Pons (tissue), 1 donor: ENCODE results near the gene MKKS.
"Not testable (repeated sequence)": the region's sequence is repeated elsewhere in the genome, so short reads cannot be mapped to it uniquely, and the experiment has no call there.

Experiments
- DNase-seq: peaks from one replicate; pipeline ENCODE4 v3.0.0-alpha.2; 2016; ENCODE audit warnings: low spot score

MKKS gene

GRCh38 chr20:10448270-10449156, 14.5 kb upstream of the MKKS start:
- DNase-seq, result no peak

DNA sequence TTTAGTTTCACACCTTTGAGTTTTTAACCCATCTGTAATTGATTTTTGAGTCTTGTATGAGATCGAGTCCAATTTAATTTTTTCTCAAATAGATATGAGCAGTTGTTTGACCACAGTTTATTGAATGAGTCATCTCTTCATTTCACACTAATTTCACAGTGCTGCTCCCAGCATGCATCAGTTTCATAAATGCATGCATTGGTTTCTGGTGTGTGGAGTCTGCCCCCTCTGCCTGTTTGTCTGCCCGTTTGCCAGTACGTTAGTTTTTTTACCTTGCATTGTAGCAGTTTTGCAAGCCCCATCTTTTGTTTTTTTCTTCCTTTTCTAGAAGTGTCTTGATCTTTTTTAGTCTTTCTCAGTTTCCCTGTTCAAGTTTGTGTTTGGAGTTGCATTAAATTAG, 13.0 kb upstream of the MKKS start:
- DNase-seq, result no peak

- DNase-seq, result no peak
Measured at GRCh38 chr20:10445758-10446157, 11.7 kb upstream of the MKKS start.

- no peak for DNase-seq
Measured at GRCh38 chr20:10443936-10444335, 9.9 kb upstream of the MKKS start.

DNA sequence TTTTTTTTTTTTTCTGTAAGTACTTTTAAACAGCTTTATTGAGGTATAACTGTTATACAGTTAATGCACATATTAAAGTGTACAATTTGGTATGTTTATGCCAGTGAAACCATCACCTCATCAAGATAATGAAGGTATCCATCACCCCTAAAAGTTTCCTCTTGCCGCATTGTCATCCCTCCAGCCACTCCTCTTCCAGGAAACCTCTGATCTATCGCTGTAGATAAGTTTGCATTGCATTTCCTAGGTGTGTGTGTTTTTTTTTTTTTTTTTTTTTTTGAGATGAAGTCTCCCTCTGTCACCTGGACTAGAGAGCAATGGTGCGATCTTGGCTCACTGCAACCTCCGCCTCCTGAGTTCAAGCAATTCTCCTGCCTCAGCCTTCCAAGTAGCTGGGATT, 4.2 kb upstream of the MKKS start:
- DNase-seq, result no peak

- DNase-seq, result no peak
Measured at GRCh38 chr20:10436053-10436699, 2.2 kb upstream of the MKKS start.

DNA sequence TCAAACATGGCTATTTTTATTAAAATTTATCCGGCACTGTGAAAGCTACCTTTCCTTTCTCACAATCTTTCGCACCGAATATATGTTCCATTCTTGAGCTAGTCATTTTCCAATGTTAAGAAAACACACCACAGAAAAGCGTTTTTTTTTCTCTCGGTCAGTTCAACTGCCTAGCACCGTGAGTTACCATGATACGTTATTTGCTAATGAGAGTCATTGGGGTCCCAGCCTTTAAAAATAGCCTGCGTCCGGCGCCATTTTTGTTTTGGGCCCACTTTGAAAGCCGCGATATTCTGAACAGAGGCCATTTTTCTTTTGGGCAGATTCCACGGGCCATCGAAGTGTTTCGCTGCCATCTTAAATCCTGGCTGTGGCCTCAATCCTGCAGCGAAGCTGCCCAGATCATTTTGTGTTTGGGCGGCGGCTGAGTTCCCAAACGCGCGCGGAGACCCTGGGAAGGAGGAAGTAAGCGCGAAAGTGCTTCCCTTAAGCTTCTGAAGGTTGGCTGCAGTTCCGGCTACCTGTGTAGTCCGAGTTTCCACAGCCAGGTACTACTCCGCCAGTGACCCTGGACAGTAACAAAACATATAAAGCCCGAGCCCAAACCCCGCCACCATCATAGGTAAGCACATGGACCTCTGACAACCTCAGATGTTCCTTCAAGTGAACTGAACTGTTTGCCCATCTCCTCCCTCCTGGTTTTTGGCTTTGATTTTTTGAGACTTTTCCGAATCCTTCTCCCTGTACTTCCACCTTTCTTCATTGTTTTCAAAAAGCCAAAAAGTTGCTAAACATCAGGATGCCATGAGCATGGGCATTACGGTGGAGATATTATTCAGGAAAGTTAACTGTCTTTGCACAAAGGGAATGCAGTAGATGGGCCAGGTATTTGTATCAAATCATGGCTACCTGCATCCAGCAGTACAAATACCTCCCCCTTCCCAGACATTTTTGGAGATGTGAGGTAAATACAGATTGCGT, 1.1 kb upstream of the MKKS start, which contains the start of gene SLX4IP:
Gene SLX4IP, plus strand, starts transcription at position 474 of the 981 bp plus-strand sequence. CDS start 22,900 bp downstream, outside the sequence.
- DNase-seq, result peak; percentile 98

DNA sequence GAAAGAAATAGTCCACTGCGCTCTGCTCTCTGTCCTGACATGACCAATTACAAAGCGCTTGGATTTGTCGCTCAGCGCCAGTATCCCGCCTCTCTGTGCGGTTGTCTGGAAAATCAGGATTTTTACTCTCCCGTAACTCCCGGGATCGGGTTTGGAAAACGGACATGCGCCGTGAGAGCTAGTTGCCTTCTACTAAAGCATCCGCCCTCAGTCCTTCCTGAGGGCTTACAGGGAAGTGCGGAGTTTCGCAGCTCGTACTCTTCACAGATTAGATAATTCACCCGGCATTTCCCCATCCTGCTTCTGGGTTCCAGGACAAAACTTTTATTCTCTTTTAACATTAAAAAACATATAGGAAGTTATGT, 427 bp upstream of the MKKS start:
- peak; percentile 100 for DNase-seq

- DNase-seq, result peak; percentile 20
Measured at GRCh38 chr20:10433014-10433622, 904 bp downstream of the MKKS start.

GRCh38 chr20:10432079-10432478, 1.9 kb downstream of the MKKS start:
- DNase-seq, result no peak

- no peak for DNase-seq
Measured at GRCh38 chr20:10430704-10431103, 3.3 kb downstream of the MKKS start.

- DNase-seq, result no peak
Measured at GRCh38 chr20:10430000-10430466, 4.0 kb downstream of the MKKS start.

- DNase-seq, result no peak
Measured at GRCh38 chr20:10429443-10429981, 4.5 kb downstream of the MKKS start.

DNA sequence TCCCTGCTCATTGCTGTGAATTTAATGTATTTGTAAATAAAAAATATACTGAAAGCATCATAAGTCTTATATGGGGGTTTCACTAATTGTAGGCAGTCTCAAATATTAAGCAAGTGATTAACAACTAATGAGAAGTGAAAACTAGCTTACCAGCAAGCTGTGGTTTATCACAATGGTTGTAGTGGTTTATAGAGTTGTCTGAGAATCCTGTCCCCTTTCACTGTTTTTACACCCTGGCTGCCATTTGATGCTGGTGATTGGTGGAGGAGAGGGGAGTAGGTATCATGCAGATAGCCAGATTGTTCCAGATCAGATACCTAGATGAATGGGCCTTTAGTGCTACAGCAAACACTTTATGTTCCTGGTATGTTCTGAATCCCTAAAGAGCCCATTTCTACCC, 6.0 kb downstream of the MKKS start:
- DNase-seq, result no peak

DNA sequence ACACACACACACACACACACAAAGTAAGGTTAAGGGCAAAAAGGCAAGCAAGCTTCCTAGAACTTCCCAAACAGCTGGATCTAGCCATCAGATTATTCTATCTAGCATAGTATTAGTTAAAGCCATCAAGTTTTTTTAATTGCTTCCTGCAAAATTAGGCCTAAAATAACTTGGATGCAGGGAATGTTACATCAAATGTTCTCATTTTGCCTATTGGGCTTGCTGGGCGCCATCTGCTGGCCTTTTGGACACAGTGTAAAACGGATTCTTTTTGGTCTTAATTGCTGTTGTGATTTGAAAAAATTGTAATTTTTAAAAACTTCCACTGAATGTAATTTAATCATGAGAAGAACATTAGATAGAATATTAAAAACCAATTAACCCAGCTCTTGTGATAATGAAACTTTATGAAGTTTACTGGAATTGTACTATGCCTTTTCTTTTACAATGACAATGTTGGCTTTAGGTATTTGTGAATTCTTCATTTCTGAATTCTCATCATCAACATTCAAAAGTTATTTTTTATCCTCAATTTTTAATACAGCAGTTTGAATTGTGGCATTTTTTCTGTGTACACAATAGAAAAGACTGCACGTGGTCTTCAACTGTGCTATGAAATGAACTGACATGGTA, 6.8 kb downstream of the MKKS start:
- DNase-seq, result peak; percentile 74

- DNase-seq, result no peak
Measured at GRCh38 chr20:10423735-10424134, 10.3 kb downstream of the MKKS start.

DNA sequence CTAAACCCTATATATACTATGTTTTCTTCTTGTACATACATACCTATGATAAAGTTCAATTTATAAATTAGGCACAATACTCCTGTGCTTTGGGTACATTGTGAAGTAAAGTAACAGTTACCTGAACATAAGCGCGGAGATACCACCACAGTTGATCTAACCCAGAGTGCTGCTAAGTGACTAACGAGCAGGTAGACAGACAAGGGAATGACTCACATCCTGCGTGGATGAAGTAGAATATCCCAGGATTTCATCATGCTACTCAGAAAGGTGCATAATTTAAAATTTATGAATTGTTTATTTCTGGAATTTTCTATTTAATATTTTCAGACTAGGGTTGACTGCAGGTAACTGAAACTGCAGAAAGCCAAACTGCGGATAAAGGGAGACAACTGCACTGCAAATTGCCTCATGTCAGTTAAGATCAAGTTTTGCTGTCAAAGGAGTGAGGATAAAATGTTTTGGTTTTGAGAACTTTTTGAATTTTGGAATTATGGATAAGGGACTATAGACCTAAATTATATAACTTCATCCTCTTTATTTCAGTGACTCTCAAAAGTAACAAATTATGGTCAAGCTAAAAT, 14.4 kb downstream of the MKKS start:
- DNase-seq, result no peak

GRCh38 chr20:10417218-10417617, 16.8 kb downstream of the MKKS start:
- DNase-seq, result not testable (repeated sequence)

GRCh38 chr20:10415013-10415650, 18.9 kb downstream of the MKKS start:
- DNase-seq, result no peak
